Stimulated activated CD8-positive, alpha-beta memory T cell treated with anti-CD3 and anti-CD28 coated beads, Interleukin-2, amount 100 ng/mL, for 48 hours (primary cell): ENCODE data around the gene ANKFY1.

Experiments
- DNase-seq, 2 donors: peaks; one replicate each; pipeline ENCODE4 v3.0.0-alpha.2; 2020; ENCODE audit warnings: low read depth in 2 of 2

Gene ANKFY1

DNA sequence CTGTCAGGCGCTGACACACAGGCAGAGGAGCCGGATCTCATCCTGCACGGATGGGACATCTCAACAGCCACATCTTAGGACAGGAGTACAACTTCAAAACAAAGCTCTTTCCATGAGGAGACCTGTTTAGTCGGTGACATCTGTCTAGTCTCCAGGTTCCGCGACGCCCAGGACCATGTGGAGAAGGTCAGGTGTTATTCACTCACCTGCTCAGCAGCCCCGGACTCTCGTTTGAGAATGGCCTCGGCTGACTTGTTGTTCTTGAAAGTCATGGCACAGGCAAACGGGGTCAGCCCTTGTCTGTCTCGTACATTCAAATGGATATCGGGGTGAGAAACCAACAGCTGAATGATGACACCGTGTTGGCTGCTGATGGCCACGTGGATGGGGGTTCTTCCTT is 85.1 kb downstream of the ANKFY1 start:
- DNase-seq = no peak

DNA sequence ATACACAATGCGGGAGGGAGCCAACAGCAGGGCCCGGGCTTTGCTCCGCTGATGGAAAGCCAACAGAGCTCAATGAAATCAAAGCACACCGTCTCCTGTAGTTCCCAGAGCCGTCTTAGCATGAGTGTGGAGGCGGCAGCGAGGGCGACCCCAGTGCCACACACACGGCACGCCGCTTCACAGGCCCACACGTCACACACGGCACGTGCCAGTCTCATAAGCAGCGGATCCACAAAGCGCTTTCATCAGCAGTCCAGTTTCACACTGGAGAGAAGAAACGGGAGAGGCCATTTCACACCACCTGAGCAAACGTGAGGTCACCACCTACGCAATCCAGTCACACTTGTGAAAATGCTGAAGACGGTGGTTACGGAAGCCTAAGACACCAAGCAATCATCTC is 86.0 kb downstream of the ANKFY1 start:
- DNase-seq = no peak

DNA sequence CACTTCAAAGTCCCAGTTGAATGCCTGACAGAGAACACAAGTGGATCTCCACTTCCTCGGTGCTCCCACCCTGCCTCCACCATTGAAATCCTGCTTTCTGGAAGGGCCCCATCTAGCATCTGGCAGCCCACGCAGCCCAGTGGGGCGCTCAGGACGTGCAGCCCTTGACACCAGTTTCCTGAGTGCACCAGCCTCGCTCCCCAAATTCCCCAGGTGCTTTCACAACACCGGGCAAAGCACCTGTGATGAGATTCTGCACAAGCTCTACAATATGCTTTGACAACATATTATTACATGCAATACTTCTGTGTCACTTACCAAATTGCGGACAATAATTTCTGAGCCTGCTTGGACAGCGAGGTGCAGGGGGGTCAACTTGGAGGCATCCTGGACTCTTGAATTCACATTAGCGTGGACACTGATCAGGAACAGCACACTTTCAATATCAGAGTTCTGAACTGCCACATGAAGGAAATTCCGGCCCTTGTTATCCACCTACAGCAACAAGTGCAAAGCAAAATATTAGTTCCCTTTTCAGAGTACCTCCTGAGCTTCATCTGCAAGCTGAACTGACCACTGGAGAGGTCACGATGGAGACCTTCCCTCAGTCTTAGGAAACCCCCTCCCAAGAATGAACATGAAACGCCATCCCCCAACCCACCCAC is 86.8 kb downstream of the ANKFY1 start:
- no peak for DNase-seq

DNA sequence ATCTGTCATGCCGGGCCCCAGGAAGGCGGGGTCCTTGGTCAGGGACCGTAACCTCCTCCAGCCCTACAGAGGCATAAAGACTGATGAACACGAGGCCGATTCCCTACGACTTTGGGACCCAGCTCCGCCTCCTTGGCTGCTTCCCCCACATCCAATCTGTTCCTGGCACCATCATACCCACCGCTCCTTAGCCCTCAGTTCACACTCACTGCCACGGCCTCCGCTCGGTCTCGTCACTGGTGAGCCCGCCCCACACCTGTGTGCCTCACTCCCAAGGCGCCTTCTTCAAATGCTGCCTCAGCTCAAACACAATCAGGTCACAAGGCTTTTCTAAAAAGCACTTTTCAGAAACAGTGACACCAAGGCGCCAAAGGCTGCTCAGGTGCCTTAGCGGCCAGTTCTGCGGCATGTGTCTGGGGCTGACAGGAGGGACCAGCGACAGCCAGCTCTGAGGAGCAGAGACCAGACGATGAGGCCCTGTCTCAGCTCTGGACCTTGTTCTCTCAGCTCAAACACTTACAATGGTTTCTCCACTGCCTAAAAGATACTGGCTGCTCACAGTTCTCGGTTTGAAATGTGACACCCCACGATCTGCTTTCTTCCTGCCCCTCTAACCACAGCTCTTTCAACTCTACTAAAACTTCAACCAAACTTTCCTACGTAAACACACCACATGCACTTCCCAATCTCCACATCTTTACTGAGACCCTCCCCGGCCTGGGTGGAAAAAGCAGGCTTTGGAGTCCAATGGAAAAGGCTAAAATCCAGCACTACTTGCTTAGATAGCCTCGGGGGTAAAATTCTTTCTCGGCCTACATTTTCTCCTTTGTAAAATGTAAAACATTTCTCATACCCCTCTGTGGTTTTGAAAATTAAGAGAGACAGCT is 87.6 kb downstream of the ANKFY1 start:
- peak in 1 of 2 donors; percentile 19 for DNase-seq

DNA sequence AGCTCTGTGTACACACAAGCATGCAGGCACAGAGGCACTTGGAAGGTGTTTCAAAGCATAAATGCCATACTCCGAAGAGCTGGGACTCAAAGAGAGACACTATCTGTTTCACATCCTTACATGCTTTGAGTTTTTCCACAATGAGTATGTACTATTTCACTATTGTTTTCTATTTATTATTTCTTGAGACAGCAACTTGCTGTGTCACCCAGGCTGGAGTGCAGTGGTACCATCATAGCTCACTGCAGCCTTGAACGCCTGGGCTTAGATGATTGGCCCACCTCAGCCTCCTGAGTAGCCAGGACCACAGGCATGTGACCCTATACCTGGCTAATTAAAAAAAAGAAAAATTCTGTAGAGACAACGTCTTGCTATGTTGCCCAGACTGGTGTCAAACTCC is 89.2 kb downstream of the ANKFY1 start:
- DNase-seq = no peak

DNA sequence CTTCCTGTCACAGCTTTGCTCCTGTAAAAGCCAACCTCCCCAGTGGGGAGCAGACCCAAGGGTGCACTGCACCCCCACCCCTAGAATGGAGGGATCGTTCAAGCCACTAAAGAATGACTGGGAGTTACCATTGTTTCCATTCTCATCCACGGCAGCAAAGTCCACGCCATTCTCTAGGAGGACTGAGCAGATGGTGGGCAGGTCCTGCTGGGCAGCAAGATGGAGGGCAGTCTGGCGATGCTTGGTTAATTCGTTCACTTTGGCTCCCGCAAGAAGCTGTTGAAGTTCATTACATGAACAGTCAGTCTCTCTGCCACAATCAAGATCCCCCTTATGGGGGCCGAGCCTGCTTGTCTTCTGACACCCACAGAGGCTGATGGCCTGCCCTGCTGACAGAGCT is 90.0 kb downstream of the ANKFY1 start:
- no peak for DNase-seq

DNA sequence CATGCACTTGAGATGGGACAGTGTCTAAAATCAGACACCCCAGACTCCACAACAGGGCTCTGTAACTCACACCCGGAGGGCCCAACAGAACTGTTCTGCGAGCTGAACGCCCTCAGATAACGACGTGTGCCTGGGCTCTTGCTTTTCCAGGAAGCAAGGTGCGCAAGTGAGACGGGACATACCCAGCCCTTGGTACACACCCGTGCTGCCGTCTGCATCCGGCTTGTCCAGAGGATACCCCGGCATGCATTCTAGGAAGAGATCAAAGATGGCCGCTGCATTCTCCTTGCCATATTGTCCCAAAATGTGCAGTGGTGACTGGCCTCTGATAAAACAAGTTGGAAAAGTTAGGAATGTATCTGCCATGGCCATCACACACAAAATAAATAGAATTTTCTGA is 91.4 kb downstream of the ANKFY1 start:
- DNase-seq = no peak

DNA sequence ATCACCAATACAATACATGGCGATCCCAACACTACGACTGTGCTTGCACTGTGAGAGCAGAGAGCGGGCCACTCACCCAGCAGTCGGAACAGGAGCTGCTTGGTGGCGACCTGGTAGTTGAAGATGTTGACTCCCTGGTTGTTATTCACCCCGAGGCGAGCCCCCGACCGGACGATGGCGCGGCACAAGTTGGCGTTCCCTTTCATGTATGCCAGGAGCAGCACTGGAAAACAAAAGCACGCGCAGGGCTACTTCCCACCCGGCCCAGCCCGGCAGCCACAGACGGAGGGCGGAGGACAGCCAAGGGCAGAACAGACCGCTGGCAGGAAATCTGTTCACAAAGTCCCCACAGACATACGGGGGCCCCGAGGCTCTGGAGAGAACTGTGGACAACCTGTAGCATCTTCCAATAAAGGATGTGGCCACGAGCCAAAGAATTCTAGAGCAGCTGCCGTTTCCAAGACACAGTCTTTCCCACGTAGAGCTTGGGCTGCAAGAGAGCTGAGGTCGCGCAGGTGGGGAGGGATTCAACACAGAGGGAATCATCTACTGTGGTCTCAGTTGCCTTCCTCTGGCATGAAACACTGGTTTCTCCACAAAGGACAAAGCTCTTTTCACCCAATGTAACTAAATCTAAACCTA is 93.0 kb downstream of the ANKFY1 start:
- DNase-seq = no peak

DNA sequence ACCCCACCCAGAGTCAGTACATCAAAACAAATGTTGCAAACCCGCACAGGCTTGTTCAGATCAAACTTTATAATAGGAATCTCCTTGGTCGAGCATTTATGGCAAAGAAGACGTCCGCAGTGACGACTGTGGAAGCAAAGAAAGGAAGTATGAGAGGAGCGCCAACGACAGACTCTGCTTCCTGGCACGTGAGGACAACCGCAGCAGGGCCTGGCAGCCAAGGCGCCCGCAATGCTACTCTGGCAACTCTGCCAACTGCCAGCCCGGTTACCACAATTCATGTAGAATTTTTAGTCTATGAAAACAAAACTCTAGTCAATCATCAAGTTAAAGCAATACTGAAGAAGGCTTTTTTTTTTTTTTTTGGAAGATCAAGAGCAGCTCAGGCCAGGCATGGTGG is 96.0 kb downstream of the ANKFY1 start:
- DNase-seq = no peak

DNA sequence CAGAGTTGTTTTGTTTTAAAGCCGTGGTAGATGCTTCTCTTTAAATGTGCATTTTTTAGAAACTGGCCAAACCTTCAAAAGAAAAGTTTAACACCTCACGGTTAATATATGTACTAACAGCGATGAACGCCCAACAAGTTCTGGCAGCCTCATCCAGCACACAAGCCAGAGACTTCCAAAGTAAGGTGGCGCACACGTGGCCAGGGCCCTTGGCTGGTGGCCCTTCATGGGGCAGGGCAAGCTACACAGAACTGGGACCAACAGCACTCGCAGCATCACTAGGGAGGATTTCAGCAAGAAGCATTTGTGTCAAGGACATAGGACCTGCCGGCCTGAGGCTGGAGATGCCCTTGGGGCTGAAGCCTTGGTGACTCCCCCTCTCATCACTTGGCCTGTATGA is 97.4 kb downstream of the ANKFY1 start:
- DNase-seq = no peak

DNA sequence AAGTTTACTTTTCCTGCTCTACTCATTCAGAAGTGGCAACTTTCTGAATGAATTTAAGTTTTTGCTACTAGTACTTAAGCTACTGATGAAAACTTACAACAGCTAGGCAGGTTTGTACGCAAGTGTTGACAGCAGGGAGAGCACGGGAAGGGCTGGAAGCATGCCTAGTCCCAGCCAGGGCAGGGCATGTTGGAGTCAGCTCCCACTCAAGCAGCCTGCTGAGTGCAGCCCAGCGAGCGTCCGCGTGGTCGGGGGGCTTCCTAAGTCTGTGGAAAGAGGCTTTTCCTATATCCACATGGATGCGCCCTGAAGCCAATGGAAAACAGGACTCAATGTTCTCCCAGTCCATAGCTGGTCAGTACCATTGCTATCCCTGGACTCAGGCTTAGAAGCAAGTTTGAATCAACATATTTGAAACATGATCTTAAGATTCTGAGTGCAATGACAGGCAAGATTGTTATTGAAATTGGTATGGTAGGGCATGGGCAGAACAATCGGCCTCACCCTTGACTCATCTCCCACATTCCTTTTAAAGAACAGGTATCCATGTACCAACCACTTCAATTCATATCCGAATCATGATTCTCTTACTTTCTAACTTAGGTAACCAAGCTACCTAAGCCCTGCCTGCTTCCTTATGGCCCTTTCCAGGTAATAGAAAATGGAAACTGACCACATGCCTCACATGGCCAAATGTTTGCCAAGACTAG is 98.3 kb downstream of the ANKFY1 start:
- no peak for DNase-seq

DNA sequence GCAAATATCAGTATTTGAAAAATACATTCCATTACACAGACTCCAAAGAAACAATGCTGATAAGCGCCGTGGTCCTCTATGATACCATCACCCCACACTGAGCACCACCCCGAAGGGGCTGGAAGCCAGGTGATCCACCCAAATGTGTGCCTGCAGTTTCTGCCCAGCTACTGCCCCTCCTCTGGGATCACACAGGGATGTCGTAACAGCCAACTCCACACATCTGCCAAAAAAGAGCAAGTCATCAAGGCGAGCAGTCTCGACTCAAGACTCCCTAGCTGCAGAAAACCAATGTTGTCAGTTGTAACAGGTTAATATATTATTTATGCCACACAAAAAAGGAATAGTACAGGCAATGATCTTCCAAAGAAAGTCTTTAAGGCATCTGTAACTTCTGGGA is 99.8 kb downstream of the ANKFY1 start:
- DNase-seq = no peak

DNA sequence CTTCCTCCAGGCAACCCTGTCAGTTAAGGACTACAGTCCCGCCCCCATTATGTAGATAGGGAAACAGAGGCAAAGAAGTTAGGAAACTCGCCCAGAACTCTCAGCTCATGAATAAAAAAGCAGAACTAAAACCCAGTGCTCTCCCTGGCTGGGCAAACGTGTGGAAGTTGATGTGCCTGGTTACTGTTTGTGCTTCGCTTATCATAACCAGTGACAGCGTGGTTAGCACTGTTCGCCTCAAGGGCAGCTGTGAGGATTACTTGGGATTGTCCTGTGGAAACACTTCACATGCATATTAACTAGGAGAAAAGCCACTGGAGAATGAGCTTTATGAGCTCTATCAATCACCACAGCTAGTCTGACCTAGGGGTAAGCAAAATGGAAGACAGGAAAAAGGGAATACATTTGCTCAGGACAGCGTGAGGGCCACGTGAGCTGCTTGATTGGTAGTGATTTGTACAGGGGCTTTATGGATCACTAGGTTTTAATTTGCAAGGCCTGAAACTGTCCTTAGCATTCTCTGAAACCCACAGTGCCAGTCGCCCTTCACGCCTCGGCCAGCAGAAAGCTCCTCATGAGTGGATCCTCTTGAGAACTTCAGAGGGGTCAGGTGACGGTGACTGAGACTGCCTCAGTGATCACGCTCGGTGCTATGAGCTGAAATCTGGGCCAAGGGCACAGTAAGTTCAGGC is 100.9 kb downstream of the ANKFY1 start:
- no peak for DNase-seq

DNA sequence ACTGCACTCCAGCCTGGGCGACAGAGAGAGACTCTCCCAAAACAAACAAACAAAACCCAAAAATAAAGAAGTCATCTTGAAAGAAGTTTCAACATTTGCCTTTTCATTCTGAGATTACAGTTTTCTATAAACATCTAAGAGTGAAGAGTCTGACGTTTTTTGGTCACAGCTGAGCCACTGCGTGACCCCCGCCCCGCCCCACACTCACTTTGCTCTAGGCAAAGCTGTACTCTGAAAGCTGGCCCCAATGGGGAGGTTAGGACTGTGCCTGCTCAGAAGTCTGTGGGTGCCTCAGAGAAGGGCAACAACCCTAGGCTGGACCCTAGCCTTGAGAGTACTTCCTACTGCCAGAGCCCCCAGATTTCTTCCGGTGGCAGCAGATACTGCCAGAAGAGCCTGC is 101.5 kb downstream of the ANKFY1 start:
- no peak for DNase-seq

DNA sequence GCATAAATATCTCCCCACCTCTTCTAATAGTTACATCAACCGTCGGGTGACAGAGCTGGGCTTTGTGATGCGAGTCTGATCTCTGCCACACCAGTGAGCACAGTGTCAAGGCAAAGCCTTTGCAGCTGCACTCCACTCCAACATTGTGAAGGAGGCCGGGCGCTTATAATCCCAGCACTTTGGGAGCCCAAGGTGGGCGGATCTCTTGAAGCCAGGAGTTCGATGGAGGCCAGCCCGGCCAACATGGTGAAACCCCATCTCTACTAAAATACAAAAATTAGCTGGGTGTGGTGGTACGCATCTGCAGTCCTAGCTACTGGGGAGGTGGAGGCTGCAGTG is 101.8 kb downstream of the ANKFY1 start:
- no peak for DNase-seq

DNA sequence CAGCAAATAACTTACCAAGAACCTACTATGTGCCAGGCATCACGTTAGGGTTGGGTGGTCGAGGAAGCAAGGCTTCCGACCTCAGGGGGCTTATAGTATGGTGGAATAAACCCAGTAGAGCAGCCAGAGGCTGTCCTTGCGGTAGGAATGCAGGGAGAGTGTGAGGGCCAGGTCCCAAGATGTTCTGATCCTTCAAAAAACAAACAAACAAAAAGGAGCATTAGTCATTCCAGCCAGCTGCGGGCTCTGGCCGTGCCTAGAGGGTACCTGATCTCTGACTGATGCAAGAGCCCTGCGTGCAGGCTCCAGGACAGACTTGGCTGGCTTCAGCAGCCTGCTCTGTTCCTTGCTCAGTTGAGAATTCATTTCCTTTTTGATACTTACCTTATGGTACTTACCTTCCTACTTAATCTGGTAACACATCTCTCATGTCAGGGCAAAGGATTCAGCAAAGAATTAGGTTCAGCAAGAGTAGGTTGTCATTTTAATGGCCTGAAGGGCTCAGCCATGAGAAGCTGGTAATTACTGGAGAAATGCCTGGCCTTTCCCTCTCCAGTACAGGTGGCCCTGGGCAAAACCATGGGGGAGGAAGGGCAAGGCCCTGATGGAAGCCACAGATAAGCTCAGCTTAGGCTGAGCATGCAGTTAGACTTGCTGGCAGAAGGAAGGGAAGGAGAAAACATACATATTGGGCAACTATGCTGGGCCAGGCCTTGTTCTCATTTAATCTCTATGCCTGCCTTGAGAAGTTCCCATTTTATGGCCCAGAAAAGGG is 102.4 kb downstream of the ANKFY1 start:
- no peak for DNase-seq

DNA sequence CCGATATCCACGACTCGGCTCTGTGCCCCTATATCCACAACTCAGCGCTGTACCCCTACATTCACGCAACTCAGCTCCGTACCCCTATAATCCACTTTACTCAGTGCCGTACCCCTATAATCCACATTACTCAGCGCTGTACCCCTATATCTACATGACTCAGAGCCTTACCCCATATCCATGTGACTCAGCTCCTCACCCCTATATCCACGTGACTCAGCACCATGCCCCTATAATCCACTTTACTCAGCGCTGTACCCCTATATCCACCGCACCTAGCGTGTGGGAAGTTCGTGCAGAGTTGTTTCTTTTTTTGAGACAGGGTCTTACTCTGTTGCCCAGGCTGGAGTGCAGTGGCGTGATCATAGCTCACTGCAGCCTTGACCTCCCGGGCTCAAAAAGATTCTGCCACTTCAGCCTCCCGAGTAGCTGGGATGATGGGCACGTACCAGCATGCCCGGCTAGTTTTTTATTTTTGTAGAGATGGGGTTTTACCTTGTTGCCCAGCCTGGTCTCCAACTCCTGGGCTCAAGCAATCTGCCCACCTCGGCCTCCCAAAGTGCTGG is 103.4 kb downstream of the ANKFY1 start:
- DNase-seq = no peak

DNA sequence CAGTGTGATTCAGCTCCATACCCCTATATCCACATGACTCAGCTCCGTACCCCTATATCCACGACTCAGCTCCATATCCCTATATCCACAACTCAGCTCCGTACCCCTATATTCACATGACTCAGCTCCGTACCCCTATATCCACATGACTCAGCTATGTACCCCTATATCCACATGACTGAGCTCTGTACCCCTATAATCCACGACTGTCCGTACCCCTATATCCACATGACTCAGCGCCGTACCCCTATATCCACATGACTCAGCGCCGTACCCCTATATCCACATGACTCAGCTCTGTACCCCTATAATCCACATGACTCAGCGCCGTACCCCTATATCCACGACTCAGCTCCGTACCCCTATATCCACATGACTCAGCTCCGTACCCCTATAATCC is 104.0 kb downstream of the ANKFY1 start:
- DNase-seq = no peak

DNA sequence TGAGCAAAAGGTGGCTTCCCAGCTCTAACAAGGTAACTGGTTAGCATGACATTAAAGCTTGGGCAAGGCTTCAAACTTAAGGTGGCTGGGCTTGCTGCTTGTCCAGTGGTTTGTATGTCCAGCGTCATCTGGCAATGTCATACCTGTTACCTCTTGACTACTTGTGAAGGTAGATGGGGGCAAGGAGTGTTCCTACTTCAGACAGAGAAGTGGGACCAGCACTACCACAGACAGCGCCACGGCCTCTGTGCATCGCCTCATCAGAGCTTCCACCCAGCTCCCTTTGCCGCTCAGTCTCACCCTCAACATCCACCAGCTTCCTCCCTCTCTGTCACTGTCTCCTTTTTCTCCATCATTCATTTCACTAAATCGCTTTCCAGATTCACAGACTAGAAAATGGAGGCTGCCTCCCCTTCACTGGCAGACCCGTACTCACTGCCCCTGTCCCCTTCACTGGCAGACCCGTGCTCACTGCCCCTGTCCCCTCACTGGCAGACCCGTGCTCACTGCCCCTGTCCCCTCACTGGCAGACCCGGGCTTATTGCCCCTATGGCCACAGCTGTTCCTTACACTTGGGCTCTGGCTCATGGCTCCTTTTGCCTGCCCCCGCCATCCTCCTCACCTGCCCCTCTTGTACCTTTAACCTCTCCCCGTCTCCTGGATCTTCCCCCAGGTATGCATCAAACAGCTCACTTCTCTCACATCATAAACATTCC is 106.0 kb downstream of the ANKFY1 start:
- no peak for DNase-seq

DNA sequence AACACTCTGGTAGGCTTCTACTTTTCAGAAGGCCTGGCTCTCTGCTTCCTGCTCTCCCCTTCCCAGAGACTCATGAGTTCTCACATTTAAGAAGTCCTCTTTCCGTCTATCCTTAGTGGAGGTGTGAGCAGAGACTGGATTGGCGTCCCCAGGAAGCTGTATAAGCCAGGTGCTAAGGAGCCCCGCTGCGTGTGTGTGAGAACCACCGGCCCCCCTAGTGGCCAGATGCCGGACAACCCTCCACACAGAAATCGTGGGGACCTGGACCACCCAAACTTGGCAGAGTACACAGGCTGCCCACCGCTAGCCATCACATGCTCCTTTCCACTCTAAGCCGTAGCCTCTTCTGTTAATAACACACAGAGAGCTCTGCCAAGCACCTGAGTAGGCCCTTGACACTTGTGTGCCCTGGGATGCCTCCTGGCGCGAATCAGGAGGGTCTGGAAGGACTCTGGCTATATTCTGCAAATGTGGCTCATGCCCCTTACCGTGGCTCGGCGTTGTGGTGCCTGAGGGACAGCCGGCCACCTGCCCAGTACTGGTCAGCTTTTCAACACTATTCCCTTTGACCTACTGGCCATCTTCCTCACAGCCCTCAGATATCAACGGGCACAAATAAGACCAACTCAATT is 106.9 kb downstream of the ANKFY1 start:
- DNase-seq = no peak
